HEK293 (cell line): ENCODE data around the gene GPT2.

Experiments
- ZNF37A ChIP-seq: fragments of 450-650 bp; IDR thresholded peaks from 2 replicates; pipeline ENCODE4 v1.5.1; 2018; ENCODE audit warnings: missing biosample characterization, missing genetic modification characterization
- ZNF585B ChIP-seq: fragments of 450-650 bp; formaldehyde crosslinking; IDR thresholded peaks from 2 replicates; pipeline ENCODE4 v1.5.1; 2016; ENCODE audit warnings: missing biosample characterization, missing genetic modification characterization

DNA sequence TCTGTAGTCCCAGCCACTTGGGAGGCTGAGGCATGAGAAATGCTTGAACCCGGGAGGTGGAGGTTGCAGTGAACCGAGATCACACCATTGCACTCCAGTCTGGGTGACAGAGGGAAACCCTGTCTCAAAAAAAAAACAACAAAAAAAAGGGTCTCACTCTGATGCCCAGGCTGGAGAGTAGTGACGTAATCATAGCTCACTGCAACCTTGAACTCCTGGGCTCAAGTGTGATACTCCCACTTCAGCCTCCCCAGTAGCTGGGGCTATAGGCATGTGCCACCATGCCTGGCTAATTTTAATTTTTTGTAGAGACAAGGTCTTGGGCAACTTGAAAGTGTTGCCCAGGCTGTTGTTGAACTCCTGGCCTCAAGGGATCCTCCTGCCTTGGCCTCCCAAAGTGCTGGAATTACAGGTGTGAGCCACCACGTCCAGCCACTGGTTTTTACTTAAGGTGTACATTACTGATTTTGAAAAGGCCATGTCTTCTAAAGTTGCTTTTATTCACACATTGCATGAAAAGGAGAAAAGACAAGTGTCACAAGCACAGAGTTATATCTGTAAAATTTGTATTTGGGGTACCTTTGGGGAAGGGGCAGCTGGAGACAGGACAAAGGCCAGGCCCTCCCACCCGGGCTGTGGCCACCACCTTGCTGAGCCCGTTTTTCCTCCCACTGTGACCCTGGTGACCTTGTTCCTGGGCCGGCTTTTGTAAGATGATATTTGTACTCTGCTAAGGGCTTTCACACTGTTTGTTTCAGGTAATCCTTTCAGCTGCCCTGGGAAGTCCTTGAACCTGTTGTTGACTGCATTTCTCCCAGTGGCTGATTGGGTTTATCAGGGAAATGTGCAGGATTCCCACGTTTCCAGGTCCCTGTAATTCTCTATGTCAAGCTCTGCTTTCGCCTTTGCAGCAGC lies 11.5 kb downstream of the GPT2 start:
- TF ChIP-seq ZNF585B (tag by site-specific recombination) (no peak), ZNF37A (tag by site-specific recombination) (no peak)
